Measurements from ENCODE around the gene RNF113A. TPM values are rescaled to one million over a fixed set of nuclear protein-coding genes. Genes with fewer than 3 reads are reported as not detected.

Gene RNF113A
- total and polyA plus RNA-seq, 9 donors = 9.5 to 18.5 (median 13.5) TPM

Other genes with a start within 250 kb of the RNF113A start
- gene SEPTIN6, start 178.6 kb downstream of the RNF113A start, total RNA-seq = 10 to 100 TPM in 5 of 7 donors, 1 to 10 TPM in 2; 4.6 to 19.3 (median 13.5) TPM
- 10 to 100 TPM in 1 of 2 donors, 1 to 10 TPM in 1; 6.6 to 37.9 TPM for gene SEPTIN6, start 178.6 kb downstream of the RNF113A start, polyA plus RNA-seq
- 1 to 10 TPM in 1 of 7 donors, under 1 TPM in 4, not detected in 2; 0.25 to 2.3 (median 0.58) TPM for gene SOWAHD, start 113.1 kb downstream of the RNF113A start, total RNA-seq
- under 1 TPM; 0.12 to 0.27 TPM for gene SOWAHD, start 113.1 kb downstream of the RNF113A start, polyA plus RNA-seq
- 1,000 to 10,000 TPM; 2,907 to 8,735 (median 3,301) TPM for gene RPL39, start 80.1 kb downstream of the RNF113A start, total RNA-seq
- gene RPL39, start 80.1 kb downstream of the RNF113A start, polyA plus RNA-seq = over 10,000 TPM in 1 of 2 donors, 1,000 to 10,000 TPM in 1; 5,166 to 12,575 TPM
- gene UPF3B, start 18.8 kb downstream of the RNF113A start, total RNA-seq = 1 to 10 TPM; 3.5 to 8.1 (median 7.6) TPM
- gene UPF3B, start 18.8 kb downstream of the RNF113A start, polyA plus RNA-seq = 10 to 100 TPM; 11.1 to 11.7 TPM
- 10 to 100 TPM; 50.1 to 73.2 (median 65.1) TPM for gene NDUFA1, start 99 bp upstream of the RNF113A start, total RNA-seq
- 100 to 1,000 TPM in 1 of 2 donors, 10 to 100 TPM in 1; 86.5 to 133 TPM for gene NDUFA1, start 99 bp upstream of the RNF113A start, polyA plus RNA-seq
- gene AKAP14, start 24.2 kb upstream of the RNF113A start, total RNA-seq = 10 to 100 TPM in 1 of 7 donors, 1 to 10 TPM in 2, not detected in 4; 1.3 to 10.1 (median 1.3) TPM
- gene AKAP14, start 24.2 kb upstream of the RNF113A start, polyA plus RNA-seq = under 1 TPM; 0.38 to 0.47 TPM
- 10 to 100 TPM in 4 of 7 donors, 1 to 10 TPM in 3; 7.6 to 11.6 (median 10.8) TPM for gene NKAP, start 72.0 kb upstream of the RNF113A start, total RNA-seq
- gene NKAP, start 72.0 kb upstream of the RNF113A start, polyA plus RNA-seq = 10 to 100 TPM in 1 of 2 donors, 1 to 10 TPM in 1; 7.1 to 16.0 TPM
- gene RHOXF2B, start 206.0 kb upstream of the RNF113A start, total RNA-seq = under 1 TPM in 1 of 7 donors, not detected in 6; 0.12 TPM
- gene RHOXF2B, start 206.0 kb upstream of the RNF113A start, polyA plus RNA-seq = under 1 TPM; 0.08 to 0.17 TPM
- 1 to 10 TPM in 5 of 7 donors, under 1 TPM in 1, not detected in 1; 0.87 to 2.6 (median 1.3) TPM for gene RHOXF1, start 244.2 kb upstream of the RNF113A start, total RNA-seq
- gene RHOXF1, start 244.2 kb upstream of the RNF113A start, polyA plus RNA-seq = 1 to 10 TPM in 1 of 2 donors, not detected in 1; 2.9 TPM

All from ovary (tissue), 9 donors.